Upper lobe of left lung (tissue), 6 donors: Measurements from ENCODE around the gene ISL1. TPM values are rescaled to one million over a fixed set of nuclear protein-coding genes. Genes with fewer than 3 reads are reported as not detected.

Experiments
- ATAC-seq, 2 donors: fragments of 200-7000 bp; cut with Tn5 transposase; one replicate each; pipeline ENCODE4 v1.9.1; 2022; ENCODE audit warnings: mild to moderate bottlenecking in 2 of 2, moderate library complexity in 2 of 2; ENCODE audit not compliant: low FRiP score in 2 of 2
- DNase-seq, 2 donors: peaks; one replicate each; pipeline ENCODE4 v3.0.0-alpha.2; 2019 to 2020
- H3K27ac ChIP-seq, 4 donors: fragments of 200-600 bp; sonication (generic); one replicate each; pipeline ENCODE4 v1.5.1; 2016 to 2019
- H3K27me3 ChIP-seq, 4 donors: fragments of 200-600 bp; sonication (generic); one replicate each; pipeline ENCODE4 v1.5.1; 2017 to 2019
- H3K36me3 ChIP-seq, 4 donors: fragments of 200-600 bp; sonication (generic); one replicate each; pipeline ENCODE4 v1.5.1; 2016 to 2019
- H3K4me1 ChIP-seq, 4 donors: fragments of 200-600 bp; sonication (generic); one replicate each; pipeline ENCODE4 v1.5.1; 2018 to 2019
- H3K4me3 ChIP-seq, 4 donors: fragments of 200-600 bp; sonication (generic); one replicate each; pipeline ENCODE4 v1.5.1; 2017 to 2019; ENCODE audit warnings: mild to moderate bottlenecking in 2 of 4, moderate library complexity in 1 of 4
- H3K9me3 ChIP-seq, 4 donors: fragments of 200-600 bp; sonication (generic); one replicate each; pipeline ENCODE4 v1.5.1; 2018 to 2019
- CTCF ChIP-seq, 6 experiments: fragments of 450-650 bp in 4 of 6; fragments of 200-600 bp in 2 of 6; sonication (generic) in 2 of 6; IDR thresholded peaks; one replicate each; pipeline ENCODE4 v1.5.1; 2016 to 2019; ENCODE audit warnings: antibody characterized with exemption in 6 of 6
- EP300 ChIP-seq, 4 donors: sonication (generic); formaldehyde crosslinking; IDR thresholded peaks; one replicate each; pipeline ENCODE4 v1.5.1; 2017; ENCODE audit warnings: antibody characterized with exemption in 4 of 4, control low read depth in 2 of 4
- POLR2A ChIP-seq, 4 donors: fragments of 450-650 bp; IDR thresholded peaks; one replicate each; pipeline ENCODE4 v1.5.1; 2016 to 2017; ENCODE audit warnings: antibody characterized with exemption in 4 of 4, mild to moderate bottlenecking in 2 of 4
- POLR2AphosphoS5 ChIP-seq, 2 donors: sonication (generic); formaldehyde crosslinking; IDR thresholded peaks; one replicate each; pipeline ENCODE4 v1.5.1; 2017; ENCODE audit warnings: antibody characterized with exemption in 2 of 2
- WGBS, 2 donors: methylation state at CpG; one replicate each; pipeline ENCODE4 v1.1.5; 2017 to 2018; 5-methylcytosine and 5-hydroxymethylcytosine counted together
- total RNA-seq, 6 donors: library from RNA; depleted of rRNA in 4 of 6; stranded (reverse); fragments of >200 nt in 4 of 6; gene quantifications; one replicate each; pipeline versions ENCODE4 v1.1.0 to v1.2.1, GENCODE V29; 2016 to 2021
- donor health status: DM: no; HTN: no; CAD: no; lungs with moderate emphysema.
- donor health status: DM: no; HTN: yes; CAD: no; lungs with severe emphysema.

Gene ISL1
- total RNA-seq, 6 donors from 2014 or later = not detected

DNA sequence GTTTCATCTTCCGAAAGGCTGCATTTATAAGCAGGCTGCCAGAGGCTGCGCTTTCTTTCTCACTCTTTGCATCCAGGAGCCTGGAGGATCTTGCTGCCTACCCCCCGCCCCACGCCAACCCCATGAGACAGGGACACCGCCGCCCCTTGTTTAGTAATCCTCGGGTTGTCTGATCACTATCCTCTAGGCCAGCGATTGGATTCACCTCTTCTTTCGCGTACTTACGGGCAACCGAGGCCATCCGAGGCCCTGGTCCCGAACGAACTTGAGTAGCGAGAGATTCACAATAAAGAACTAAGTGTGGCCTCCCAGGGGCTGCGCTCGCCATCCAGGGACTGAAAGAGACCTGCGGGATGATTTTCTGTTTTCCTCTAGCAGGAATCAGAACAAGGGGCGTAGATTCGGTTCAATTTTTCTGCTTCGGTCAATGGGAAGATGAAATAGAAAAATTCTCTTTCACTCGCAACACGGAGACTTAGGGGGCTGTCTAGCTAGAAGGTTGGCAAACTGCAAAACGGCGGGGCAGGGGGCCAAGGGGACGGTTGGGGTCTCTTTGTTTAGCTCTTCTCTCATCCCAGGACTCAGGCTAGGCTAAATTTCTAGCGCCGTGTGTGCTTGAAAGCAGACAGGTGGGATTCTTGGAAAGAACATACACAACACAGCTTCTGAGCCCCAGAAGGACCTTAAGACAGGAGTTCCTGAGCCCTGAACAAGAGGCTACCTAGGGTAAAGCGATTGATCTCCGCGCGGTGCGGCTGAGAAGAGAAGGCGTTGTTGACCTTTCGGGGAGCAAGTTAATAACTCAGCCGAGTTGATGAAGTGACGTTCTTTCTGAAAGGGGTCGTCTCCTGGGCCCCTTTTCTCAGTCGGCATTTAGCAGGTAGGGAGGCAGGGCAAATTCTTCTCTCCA, 5.8 kb upstream of the ISL1 start:
- H3K4me3 ChIP-seq = no peak overlapping the region

GRCh38 chr5:51378061-51378409, 5.2 kb upstream of the ISL1 start:
- Histone ChIP-seq H3K27ac (no peak overlapping the region), H3K9me3 (no peaks in the 10 kb centered on the region), H3K4me3 (no peak overlapping the region), H3K4me1 (peaks cover 5 to 21% (median 17%) of the 10 kb centered on the region in 4 donors), H3K36me3 (no peaks in the 10 kb centered on the region), H3K27me3 (peaks cover 0 to 35% (median 17%) of the 10 kb centered on the region in 4 donors)
- TF ChIP-seq CTCF (IDR thresholded peaks at IDR 0.05) (no peak), POLR2A (IDR thresholded peaks at IDR 0.05) (no peak), EP300 (IDR thresholded peaks at IDR 0.05) (no peak), POLR2AphosphoS5 (IDR thresholded peaks at IDR 0.05) (no peak)
- ATAC-seq (no peak), DNase-seq (no peak)
- 8 to 10% methylated on average over 12 of the region's 12 CpGs for WGBS, 2 donors

More for the DNA sequence above, 5.8 kb upstream of the ISL1 start:
- no peaks in the 10 kb centered on the region for H3K36me3 ChIP-seq
- H3K4me1 ChIP-seq = peaks cover 0 to 15% (median 11%) of the 10 kb centered on the region in 4 donors
- no peak for ATAC-seq
- H3K9me3 ChIP-seq = no peaks in the 10 kb centered on the region
- TF ChIP-seq POLR2AphosphoS5 (IDR thresholded peaks at IDR 0.05) (no peak), CTCF (IDR thresholded peaks at IDR 0.05) (no peak), EP300 (IDR thresholded peaks at IDR 0.05) (no peak), POLR2A (IDR thresholded peaks at IDR 0.05) (no peak)
- DNase-seq = no peak
- peaks cover 0 to 32% (median 17%) of the 10 kb centered on the region in 4 donors for H3K27me3 ChIP-seq
- 21 to 25% methylated on average over 39 to 40 of the region's 40 CpGs for WGBS, 2 donors
- H3K27ac ChIP-seq = no peak overlapping the region

- ATAC-seq (no peak), DNase-seq (no peak)
- no peak overlapping the region for H3K27ac ChIP-seq
- 5 to 6% methylated on average over 22 to 37 of the region's 37 CpGs for WGBS, 2 donors
- H3K4me3 ChIP-seq = peak overlapping the region in 1 of 4 donors; percentile 16
- H3K36me3 ChIP-seq = no peaks in the 10 kb centered on the region
- peaks cover 0 to 42% (median 20%) of the 10 kb centered on the region in 4 donors for H3K27me3 ChIP-seq
- peaks cover 10 to 28% (median 22%) of the 10 kb centered on the region in 4 donors for H3K4me1 ChIP-seq
- no peaks in the 10 kb centered on the region for H3K9me3 ChIP-seq
- TF ChIP-seq CTCF (IDR thresholded peaks at IDR 0.05) (no peak), EP300 (IDR thresholded peaks at IDR 0.05) (no peak), POLR2AphosphoS5 (IDR thresholded peaks at IDR 0.05) (no peak)
Observed at GRCh38 chr5:51378448-51379330, 4.6 kb upstream of the ISL1 start.

GRCh38 chr5:51379331-51379700, 3.9 kb upstream of the ISL1 start:
- 9 to 12% methylated on average over 4 of the region's 4 CpGs for WGBS, 2 donors
- Histone ChIP-seq H3K4me1 (peaks cover 10 to 29% (median 23%) of the 10 kb centered on the region in 4 donors), H3K36me3 (no peaks in the 10 kb centered on the region), H3K4me3 (no peak overlapping the region), H3K9me3 (no peaks in the 10 kb centered on the region), H3K27me3 (peaks cover 0 to 46% (median 24%) of the 10 kb centered on the region in 4 donors), H3K27ac (no peak overlapping the region)
- ATAC-seq (no peak), DNase-seq (no peak)
- TF ChIP-seq CTCF (IDR thresholded peaks at IDR 0.05) (no peak), EP300 (IDR thresholded peaks at IDR 0.05) (no peak), POLR2A (IDR thresholded peaks at IDR 0.05) (no peak), POLR2AphosphoS5 (IDR thresholded peaks at IDR 0.05) (no peak)
